GM10248 (cell line): Measurements from ENCODE around the gene BCL2L15.

Source experiments
- CTCF ChIA-PET: fragments of 300-600 bp; sonication (Branson Sonifier 250); formaldehyde crosslinking; extraction: SDS; loops from one replicate; lab custom pipeline; 2021; ENCODE audit warnings: antibody characterized with exemption; lab: Yijun Ruan, JAX
- POLR2A ChIA-PET: fragments of 350-650 bp; sonication (Branson Sonifier 250); formaldehyde crosslinking; extraction: SDS; loops from one replicate; lab custom pipeline; 2020; ENCODE audit warnings: antibody characterized with exemption; lab: Yijun Ruan, JAX
- DNase-seq: peaks from one replicate; pipeline ENCODE4 v3.0.0; 2012; ENCODE audit errors: extremely low spot score
- TF ChIP-seq, protein P1 (sequence below): IDR thresholded peaks from 2 replicates; pipeline ENCODE4 v1.5.1; 2012; ENCODE audit warnings: mild to moderate bottlenecking, low read depth; ENCODE audit errors: extremely low read depth, missing control alignments, control extremely low read depth

Gene BCL2L15

DNA sequence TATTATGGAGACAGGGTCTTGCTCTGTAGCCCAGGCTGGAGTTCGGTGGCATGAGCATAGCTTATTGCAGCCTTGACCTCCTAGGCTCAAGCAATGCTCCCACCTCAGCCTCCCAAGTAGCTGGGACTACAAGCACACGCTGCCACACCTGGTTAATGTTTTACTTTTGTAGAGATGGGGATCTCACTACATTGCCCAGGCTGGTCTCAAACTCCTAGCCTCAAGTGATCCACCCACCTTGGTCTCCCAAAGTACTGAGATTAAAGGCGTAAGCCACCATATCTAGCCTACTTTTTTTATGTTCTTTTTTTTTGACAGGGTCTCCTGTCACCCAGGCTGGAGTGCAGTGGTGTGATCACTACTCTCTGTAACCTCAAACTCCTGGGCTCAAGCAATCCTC lies 5.9 kb upstream of the BCL2L15 start:
- TF ChIP-seq, protein P1, sequence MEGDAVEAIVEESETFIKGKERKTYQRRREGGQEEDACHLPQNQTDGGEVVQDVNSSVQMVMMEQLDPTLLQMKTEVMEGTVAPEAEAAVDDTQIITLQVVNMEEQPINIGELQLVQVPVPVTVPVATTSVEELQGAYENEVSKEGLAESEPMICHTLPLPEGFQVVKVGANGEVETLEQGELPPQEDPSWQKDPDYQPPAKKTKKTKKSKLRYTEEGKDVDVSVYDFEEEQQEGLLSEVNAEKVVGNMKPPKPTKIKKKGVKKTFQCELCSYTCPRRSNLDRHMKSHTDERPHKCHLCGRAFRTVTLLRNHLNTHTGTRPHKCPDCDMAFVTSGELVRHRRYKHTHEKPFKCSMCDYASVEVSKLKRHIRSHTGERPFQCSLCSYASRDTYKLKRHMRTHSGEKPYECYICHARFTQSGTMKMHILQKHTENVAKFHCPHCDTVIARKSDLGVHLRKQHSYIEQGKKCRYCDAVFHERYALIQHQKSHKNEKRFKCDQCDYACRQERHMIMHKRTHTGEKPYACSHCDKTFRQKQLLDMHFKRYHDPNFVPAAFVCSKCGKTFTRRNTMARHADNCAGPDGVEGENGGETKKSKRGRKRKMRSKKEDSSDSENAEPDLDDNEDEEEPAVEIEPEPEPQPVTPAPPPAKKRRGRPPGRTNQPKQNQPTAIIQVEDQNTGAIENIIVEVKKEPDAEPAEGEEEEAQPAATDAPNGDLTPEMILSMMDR: no peak
- ChIA-PET POLR2A (interaction anchor here (0.6 to 1.2 kb wide), 5 partner anchors 11 to 607 kb away, joined by 3 to 7 read pairs (median 5); partner anchors contain the start of gene AP4B1), CTCF (interaction anchor here (0.8 to 2.7 kb wide), 6 partner anchors 9 to 58 kb away, joined by 3 to 8 read pairs (median 4); no protein-coding TSS in a partner anchor)
- DNase-seq: no peak

DNA sequence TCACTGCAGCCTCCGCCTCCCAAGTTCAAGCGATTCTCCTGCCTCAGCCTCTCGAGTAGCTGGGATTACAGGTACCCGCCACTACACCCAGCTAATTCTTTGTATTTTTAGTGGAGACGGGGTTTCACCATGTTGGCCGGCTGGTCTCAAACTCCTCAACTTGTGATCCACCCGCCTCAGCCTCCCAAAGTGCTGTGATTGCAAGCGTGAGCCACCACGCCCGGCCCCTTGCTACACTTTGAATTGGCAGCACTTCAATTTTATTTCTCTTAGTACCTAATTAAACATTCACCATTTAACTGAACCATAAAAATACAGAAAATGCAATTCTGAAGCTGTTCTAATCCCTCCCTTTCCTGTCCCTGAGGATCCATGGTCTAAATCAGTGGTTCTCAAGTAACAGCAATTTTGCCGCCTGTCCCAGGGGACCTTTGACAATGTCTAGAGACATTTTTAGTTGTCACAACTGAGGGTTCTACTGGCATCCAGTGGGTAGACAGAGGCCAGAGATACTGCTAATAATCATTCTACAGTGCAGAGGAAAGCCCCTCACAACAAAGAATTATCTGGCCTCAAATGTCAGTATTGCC lies 4.3 kb upstream of the BCL2L15 start:
- CTCF ChIA-PET: interaction anchor here (0.7 to 1.3 kb wide), 5 partner anchors 8 to 32 kb away, joined by 3 to 4 read pairs (median 3); no protein-coding TSS in a partner anchor
- POLR2A ChIA-PET: no interaction called here
- TF ChIP-seq, protein P1: no peak
- DNase-seq: no peak

- POLR2A ChIA-PET: no interaction called here
- TF ChIP-seq, protein P1: no peak
- CTCF ChIA-PET: interaction anchor here (0.7 to 1.3 kb wide), 2 partner anchors 22 to 30 kb away, joined by 3 read pairs; no protein-coding TSS in a partner anchor
- DNase-seq: no peak
These were observed 3.4 kb upstream of the BCL2L15 start for GRCh38 chr1:113890816-113891215.

GRCh38 chr1:113886417-113887401 lies 672 bp downstream of the BCL2L15 start:
- TF ChIP-seq, protein P1: no peak
- DNase-seq: no peak
- ChIA-PET CTCF (interaction anchor here (0.9 to 8.8 kb wide), 3 partner anchors 10 to 25 kb away, joined by 3 to 50 read pairs (median 9); partner anchors contain the start of gene AP4B1), POLR2A (no interaction called here)

DNA sequence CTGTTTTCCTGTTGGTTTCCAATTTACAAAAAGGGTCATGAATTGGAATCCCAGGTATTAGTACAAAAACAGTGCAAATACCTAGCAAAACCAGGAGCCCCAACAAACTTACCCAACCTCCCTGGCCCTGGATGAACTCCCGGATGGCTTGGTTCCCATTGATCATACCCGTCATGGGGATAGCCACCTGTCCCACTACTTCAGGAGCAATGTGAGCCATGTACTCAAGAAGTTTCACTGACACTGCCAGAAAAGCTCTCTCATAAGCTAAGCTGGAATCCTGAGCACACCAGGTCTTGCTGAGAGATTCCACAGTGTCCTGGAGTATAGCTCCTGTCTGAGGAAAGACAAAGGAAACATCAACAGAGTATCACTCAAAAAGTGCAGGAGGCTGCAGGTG lies 5.7 kb downstream of the BCL2L15 start:
- TF ChIP-seq, protein P1: no peak
- ChIA-PET CTCF (interaction anchor here (1.0 to 8.8 kb wide), 7 partner anchors 5 to 34 kb away, joined by 3 to 50 read pairs (median 5); partner anchors contain the start of genes AP4B1 and DCLRE1B), POLR2A (no interaction called here)
- DNase-seq: no peak

- no peak for DNase-seq
- TF ChIP-seq, protein P1: no peak
- ChIA-PET CTCF (interaction anchor here (0.8 to 2.6 kb wide), 8 partner anchors 10 to 45 kb away, joined by 3 to 10 read pairs (median 4); partner anchors contain the start of genes AP4B1 and DCLRE1B), POLR2A (interaction anchor here (0.6 to 1.3 kb wide), 4 partner anchors 10 to 59 kb away, joined by 3 to 7 read pairs (median 4); partner anchors contain the start of gene HIPK1)
These were observed 7.7 kb downstream of the BCL2L15 start for GRCh38 chr1:113879739-113880038.
